ENCODE results near the gene RABIF.

Gene RABIF

GRCh38 chr1:202871367-202871766 lies 17.6 kb downstream of the RABIF start:
- Histone ChIP-seq H3K9me3 (ENCODE audit: low read length) (no peaks in the 10 kb centered on the region), H3K36me3 (ENCODE audit: insufficient read depth, low read length) (no peaks in the 10 kb centered on the region), H3K4me1 (ENCODE audit: insufficient read depth, low read length) (no peaks in the 10 kb centered on the region), H3K4me3 (ENCODE audit: low read depth in 1 of 2, low read length in 2 of 2) (no peak overlapping the region), H3K27me3 (ENCODE audit: control insufficient read depth in 1 of 2, insufficient read depth in 2 of 2, low read length in 2 of 2) (no peaks in the 10 kb centered on the region), H3K27ac (ENCODE audit: low read depth, low read length) (no peak overlapping the region), H3K9ac (ENCODE audit: low read length) (no peak overlapping the region)

- Histone ChIP-seq H3K4me3 (ENCODE audit: low read depth in 1 of 2, low read length in 2 of 2) (no peak overlapping the region), H3K4me1 (ENCODE audit: insufficient read depth, low read length) (peaks cover 6% of the 10 kb centered on the region), H3K9me3 (ENCODE audit: low read length) (no peaks in the 10 kb centered on the region), H3K27me3 (ENCODE audit: control insufficient read depth in 1 of 2, insufficient read depth in 2 of 2, low read length in 2 of 2) (no peaks in the 10 kb centered on the region), H3K36me3 (ENCODE audit: insufficient read depth, low read length) (no peaks in the 10 kb centered on the region), H3K9ac (ENCODE audit: low read length) (no peak overlapping the region), H3K27ac (ENCODE audit: low read depth, low read length) (no peak overlapping the region)
Measured at GRCh38 chr1:202862679-202863560, 26.0 kb downstream of the RABIF start.

GRCh38 chr1:202861420-202862132 lies 27.4 kb downstream of the RABIF start:
- Histone ChIP-seq H3K27ac (ENCODE audit: low read depth, low read length) (no peak overlapping the region), H3K9ac (ENCODE audit: low read length) (no peak overlapping the region), H3K9me3 (ENCODE audit: low read length) (no peaks in the 10 kb centered on the region), H3K4me1 (ENCODE audit: insufficient read depth, low read length) (peaks cover 6% of the 10 kb centered on the region), H3K36me3 (ENCODE audit: insufficient read depth, low read length) (no peaks in the 10 kb centered on the region), H3K4me3 (ENCODE audit: low read depth in 1 of 2, low read length in 2 of 2) (peak overlapping the region; percentile 67 to 82), H3K27me3 (ENCODE audit: control insufficient read depth in 1 of 2, insufficient read depth in 2 of 2, low read length in 2 of 2) (no peaks in the 10 kb centered on the region)

- Histone ChIP-seq H3K27ac (ENCODE audit: low read depth, low read length) (peak overlapping the region; percentile 22), H3K36me3 (ENCODE audit: insufficient read depth, low read length) (no peaks in the 10 kb centered on the region), H3K9me3 (ENCODE audit: low read length) (no peaks in the 10 kb centered on the region), H3K9ac (ENCODE audit: low read length) (no peak overlapping the region), H3K27me3 (ENCODE audit: control insufficient read depth in 1 of 2, insufficient read depth in 2 of 2, low read length in 2 of 2) (no peaks in the 10 kb centered on the region), H3K4me1 (ENCODE audit: insufficient read depth, low read length) (peaks cover 6% of the 10 kb centered on the region), H3K4me3 (ENCODE audit: low read depth in 1 of 2, low read length in 2 of 2) (peak overlapping the region; percentile 67 to 82)
Measured at GRCh38 chr1:202860744-202861419, 28.1 kb downstream of the RABIF start.

GRCh38 chr1:202858789-202859414 lies 30.0 kb downstream of the RABIF start:
- H3K4me3 ChIP-seq (ENCODE audit: low read depth in 1 of 2, low read length in 2 of 2), result no peak overlapping the region

GRCh38 chr1:202858331-202858730 lies 30.6 kb downstream of the RABIF start:
- no peak overlapping the region for H3K27ac ChIP-seq (ENCODE audit: low read depth, low read length)
- H3K4me1 ChIP-seq (ENCODE audit: insufficient read depth, low read length), result peaks cover 6% of the 10 kb centered on the region
- H3K9ac ChIP-seq (ENCODE audit: low read length), result no peak overlapping the region
- H3K27me3 ChIP-seq (ENCODE audit: control insufficient read depth in 1 of 2, insufficient read depth in 2 of 2, low read length in 2 of 2), result no peaks in the 10 kb centered on the region
- no peak overlapping the region for H3K4me3 ChIP-seq (ENCODE audit: low read depth in 1 of 2, low read length in 2 of 2)
- H3K9me3 ChIP-seq (ENCODE audit: low read length), result no peaks in the 10 kb centered on the region
- no peaks in the 10 kb centered on the region for H3K36me3 ChIP-seq (ENCODE audit: insufficient read depth, low read length)

More at GRCh38 chr1:202858789-202859414, 30.0 kb downstream of the RABIF start:
- H3K36me3 ChIP-seq (ENCODE audit: insufficient read depth, low read length), result no peaks in the 10 kb centered on the region
- H3K4me1 ChIP-seq (ENCODE audit: insufficient read depth, low read length), result peaks cover 6% of the 10 kb centered on the region
- H3K27me3 ChIP-seq (ENCODE audit: control insufficient read depth in 1 of 2, insufficient read depth in 2 of 2, low read length in 2 of 2), result no peaks in the 10 kb centered on the region
- no peak overlapping the region for H3K9ac ChIP-seq (ENCODE audit: low read length)
- no peak overlapping the region for H3K27ac ChIP-seq (ENCODE audit: low read depth, low read length)
- no peaks in the 10 kb centered on the region for H3K9me3 ChIP-seq (ENCODE audit: low read length)

GRCh38 chr1:202857136-202857610 lies 31.8 kb downstream of the RABIF start:
- H3K27me3 ChIP-seq (ENCODE audit: control insufficient read depth in 1 of 2, insufficient read depth in 2 of 2, low read length in 2 of 2), result no peaks in the 10 kb centered on the region
- H3K9me3 ChIP-seq (ENCODE audit: low read length), result no peaks in the 10 kb centered on the region
- H3K4me3 ChIP-seq (ENCODE audit: low read depth in 1 of 2, low read length in 2 of 2), result no peak overlapping the region
- no peaks in the 10 kb centered on the region for H3K36me3 ChIP-seq (ENCODE audit: insufficient read depth, low read length)
- no peak overlapping the region for H3K27ac ChIP-seq (ENCODE audit: low read depth, low read length)
- peaks cover 6% of the 10 kb centered on the region for H3K4me1 ChIP-seq (ENCODE audit: insufficient read depth, low read length)
- H3K9ac ChIP-seq (ENCODE audit: low read length), result no peak overlapping the region

GRCh38 chr1:202856014-202856413 lies 32.9 kb downstream of the RABIF start:
- no peak overlapping the region for H3K9ac ChIP-seq (ENCODE audit: low read length)
- no peaks in the 10 kb centered on the region for H3K27me3 ChIP-seq (ENCODE audit: control insufficient read depth in 1 of 2, insufficient read depth in 2 of 2, low read length in 2 of 2)
- H3K4me3 ChIP-seq (ENCODE audit: low read depth in 1 of 2, low read length in 2 of 2), result no peak overlapping the region
- no peaks in the 10 kb centered on the region for H3K9me3 ChIP-seq (ENCODE audit: low read length)
- H3K36me3 ChIP-seq (ENCODE audit: insufficient read depth, low read length), result no peaks in the 10 kb centered on the region
- H3K27ac ChIP-seq (ENCODE audit: low read depth, low read length), result no peak overlapping the region
- H3K4me1 ChIP-seq (ENCODE audit: insufficient read depth, low read length), result peaks cover 6% of the 10 kb centered on the region

GRCh38 chr1:202854787-202855186 lies 34.2 kb downstream of the RABIF start:
- no peaks in the 10 kb centered on the region for H3K36me3 ChIP-seq (ENCODE audit: insufficient read depth, low read length)
- H3K4me3 ChIP-seq (ENCODE audit: low read depth in 1 of 2, low read length in 2 of 2), result no peak overlapping the region
- no peak overlapping the region for H3K9ac ChIP-seq (ENCODE audit: low read length)
- no peak overlapping the region for H3K27ac ChIP-seq (ENCODE audit: low read depth, low read length)
- no peaks in the 10 kb centered on the region for H3K27me3 ChIP-seq (ENCODE audit: control insufficient read depth in 1 of 2, insufficient read depth in 2 of 2, low read length in 2 of 2)
- H3K9me3 ChIP-seq (ENCODE audit: low read length), result no peaks in the 10 kb centered on the region
- peaks cover 3% of the 10 kb centered on the region for H3K4me1 ChIP-seq (ENCODE audit: insufficient read depth, low read length)

GRCh38 chr1:202852163-202852904 lies 36.6 kb downstream of the RABIF start:
- Histone ChIP-seq H3K9me3 (ENCODE audit: low read length) (no peaks in the 10 kb centered on the region), H3K36me3 (ENCODE audit: insufficient read depth, low read length) (no peaks in the 10 kb centered on the region), H3K9ac (ENCODE audit: low read length) (no peak overlapping the region), H3K4me1 (ENCODE audit: insufficient read depth, low read length) (no peaks in the 10 kb centered on the region), H3K27ac (ENCODE audit: low read depth, low read length) (no peak overlapping the region), H3K4me3 (ENCODE audit: low read depth in 1 of 2, low read length in 2 of 2) (no peak overlapping the region), H3K27me3 (ENCODE audit: control insufficient read depth in 1 of 2, insufficient read depth in 2 of 2, low read length in 2 of 2) (no peaks in the 10 kb centered on the region)

Measured in muscle layer of colon (tissue), 2 donors.